ENCODE results near the gene NDST3. TPM values are rescaled to one million over a fixed set of nuclear protein-coding genes. Genes with fewer than 3 reads are reported as not detected.
A peak's percentile ranks its signal among the peaks of the same experiment; 100 is the strongest.

The NDST3 gene
- total RNA-seq, 1 experiment from 2014 or later: 0.70 TPM

- Histone ChIP-seq H3K23ac (ENCODE audit: insufficient read length, low read depth, low read length) (no peak overlapping the region), H3K9ac (ENCODE audit: extremely low read depth, insufficient read length, low read length) (no peak overlapping the region), H3K18ac (ENCODE audit: insufficient read length, low read depth, low read length) (no peak overlapping the region), H2BK120ac (ENCODE audit: low read depth, low read length, poor library complexity, severe bottlenecking) (no peak overlapping the region), H3K79me1 (ENCODE audit: insufficient read depth, low read depth, low read length, poor library complexity, severe bottlenecking) (no peaks in the 10 kb centered on the region), H2BK12ac (ENCODE audit: insufficient read length, low read depth, low read length) (no peak overlapping the region), H2BK15ac (ENCODE audit: low read depth, low read length) (no peak overlapping the region), H2AK5ac (ENCODE audit: insufficient read length, low read length) (no peak overlapping the region), H3K56ac (ENCODE audit: insufficient read length, low read depth, low read length) (no peak overlapping the region), H3K27ac (ENCODE audit: insufficient read length, low read depth, low read length) (no peak overlapping the region), H3K9me3 (ENCODE audit: control insufficient read depth, low read depth, low read length) (no peaks in the 10 kb centered on the region), H4K8ac (replicated peaks; ENCODE audit: insufficient read length, low read depth, low read length) (no peak overlapping the region), H3K4me1 (ENCODE audit: insufficient read depth, low read length) (no peaks in the 10 kb centered on the region; the same call in 1 of the 2 replicates), H3T11ph (ENCODE audit: low read length) (no peak overlapping the region), H4K91ac (ENCODE audit: insufficient read length, low read depth, low read length) (no peak overlapping the region), H3K27me3 (ENCODE audit: insufficient read depth, low read length) (no peaks in the 10 kb centered on the region), H3K4me2 (ENCODE audit: insufficient read depth, insufficient read length, low read length) (no peak overlapping the region), H2BK5ac (ENCODE audit: insufficient read length, low read length) (no peak overlapping the region), H3K79me2 (ENCODE audit: insufficient read depth, low read length) (no peaks in the 10 kb centered on the region), H3K23me2 (ENCODE audit: insufficient read length, low read depth, low read length, poor library complexity, severe bottlenecking) (no peaks in the 10 kb centered on the region), H4K5ac (ENCODE audit: insufficient read length, low read depth, low read length) (no peak overlapping the region), H3K14ac (ENCODE audit: insufficient read depth, low read length) (no peak overlapping the region), H4K20me1 (ENCODE audit: control insufficient read depth, insufficient read depth, insufficient read length) (no peaks in the 10 kb centered on the region), H2AFZ (ENCODE audit: low read length) (no peak overlapping the region), H2BK20ac (ENCODE audit: low read depth, low read length, poor library complexity, severe bottlenecking) (no peak overlapping the region), H3K4ac (ENCODE audit: low read depth, low read length) (no peak overlapping the region)
- H3K27me3 Mint-ChIP-seq (ENCODE audit: low read depth): no peaks in the 10 kb centered on the region
- no peak for DNase-seq
- TF ChIP-seq CTCF (conservative IDR thresholded peaks at IDR 0.05): no peak
- H3K4me3 Mint-ChIP-seq: no peak overlapping the region
- peaks cover 13% of the 10 kb centered on the region in 2 experiments for H3K9me3 Mint-ChIP-seq
- H3K36me3 Mint-ChIP-seq (ENCODE audit: insufficient read depth in 1 of 3, low read depth in 3 of 3): peaks cover 0 to 8% (median 0%) of the 10 kb centered on the region in 3 experiments; a peak in 4 of 7 replicates
- peaks cover 8 to 11% of the 10 kb centered on the region in 2 experiments for H3K4me1 Mint-ChIP-seq
- no CpG with 5 or more reads among the region's 4 CpGs for WGBS (ENCODE audit: extremely low coverage, insufficient read length, low lambda C conversion rate)
- H3K27ac Mint-ChIP-seq: peak overlapping the region; percentile 53 to 66 (median 63); a peak in 4 of 7 replicates
These were observed 137.1 kb downstream of the NDST3 start for GRCh38 chr4:118171381-118171780.
